Measurements from ENCODE around the gene MIER2.

The MIER2 gene

DNA sequence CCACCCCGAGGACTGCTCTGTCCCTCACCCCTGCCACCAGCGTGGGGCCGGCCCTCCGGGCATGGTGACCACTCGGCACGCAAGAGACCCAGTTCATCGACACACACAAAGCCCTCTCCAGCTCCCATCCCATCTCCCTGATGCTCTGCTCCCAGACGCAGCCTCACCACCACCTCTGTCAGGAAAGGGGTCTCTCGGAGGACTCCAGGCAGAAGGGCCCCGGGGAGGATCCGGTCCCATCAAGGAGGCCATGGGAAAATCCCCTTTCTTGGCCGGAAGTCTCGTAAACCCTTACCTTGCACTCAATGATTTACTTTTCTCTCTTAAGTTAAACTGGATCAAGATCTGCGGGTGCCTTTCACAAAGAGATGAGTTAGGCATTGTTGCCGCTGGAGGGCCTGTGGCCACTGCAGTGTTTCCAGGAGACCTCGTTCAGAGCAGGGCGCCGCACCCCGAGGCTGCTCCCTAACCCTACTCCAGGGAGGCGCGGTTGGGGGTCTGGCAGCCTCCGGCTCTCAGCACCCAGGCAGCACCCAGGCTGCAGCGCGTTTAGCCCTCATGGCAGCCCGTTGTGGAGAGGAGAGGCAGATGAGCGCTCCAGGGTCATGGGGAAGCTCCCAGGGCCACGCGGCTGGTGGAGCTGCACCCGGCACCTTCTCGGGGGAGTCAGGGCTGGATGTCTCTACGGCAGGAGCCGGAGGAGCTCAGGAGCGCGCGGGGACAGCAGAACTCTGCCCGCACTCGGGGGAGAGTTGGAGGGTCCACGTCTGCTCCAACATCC lies 33.4 kb upstream of the MIER2 start:
- H2AK5ac ChIP-seq (ENCODE audit: low read depth, low read length): no peak overlapping the region
- no peak overlapping the region for H2BK5ac ChIP-seq (ENCODE audit: low read length)
- H3K23ac ChIP-seq (ENCODE audit: low read depth, low read length, poor library complexity): no peak overlapping the region
- no peak overlapping the region for H3K4ac ChIP-seq (ENCODE audit: low read length)
- H3K4me1 ChIP-seq (ENCODE audit: control insufficient read depth in 2 of 2, insufficient read depth in 1 of 2, low read depth in 1 of 2, low read length in 2 of 2): peaks cover 0 to 2% of the 10 kb centered on the region in 2 donors
- H3K14ac ChIP-seq (ENCODE audit: low read length): no peak overlapping the region
- peaks cover 0 to 31% (median 0%) of the 10 kb centered on the region in 3 experiments for H3K27me3 ChIP-seq (ENCODE audit: control insufficient read depth in 3 of 3, insufficient read depth in 3 of 3, low read depth in 1 of 3, low read length in 3 of 3)
- H2BK15ac ChIP-seq (ENCODE audit: low read length): peak overlapping the region; percentile 2
- H3K36me3 ChIP-seq (replicated peaks in 1 of 2; ENCODE audit: control insufficient read depth in 2 of 2, insufficient read depth in 2 of 2, low read length in 2 of 2): no peaks in the 10 kb centered on the region
- H3K4me3 ChIP-seq (ENCODE audit: low read length in 2 of 2): no peak overlapping the region
- DNase-seq (ENCODE audit: low spot score): no peak
- H3K9me3 ChIP-seq (replicated peaks in 1 of 2; ENCODE audit: control insufficient read depth in 2 of 2, insufficient read depth in 1 of 2, low read depth in 1 of 2, low read length in 2 of 2): peaks cover 0 to 2% of the 10 kb centered on the region in 2 donors
- H4K8ac ChIP-seq (ENCODE audit: low read depth, low read length): no peak overlapping the region
- H3K4me2 ChIP-seq (ENCODE audit: insufficient read depth, low read length, poor library complexity, severe bottlenecking): no peak overlapping the region
- H3K27ac ChIP-seq (replicated peaks; ENCODE audit: low read length): no peak overlapping the region
- peak overlapping the region; percentile 38 for H3K18ac ChIP-seq (ENCODE audit: low read length)
- peak overlapping the region; percentile 58 for H2BK12ac ChIP-seq (ENCODE audit: low read length)
- no peak overlapping the region for H3K9ac ChIP-seq (ENCODE audit: low read depth, low read length, poor library complexity)
- H2BK120ac ChIP-seq (ENCODE audit: low read depth, low read length): no peak overlapping the region
- H4K91ac ChIP-seq (ENCODE audit: low read depth, low read length, poor library complexity): no peak overlapping the region
- H2AFZ ChIP-seq (ENCODE audit: low read length): no peak overlapping the region
- WGBS, 2 donors (ENCODE audit: extremely low coverage in 2 of 2, insufficient read length in 2 of 2, insufficient replicate concordance in 1 of 2): no CpG with 5 or more reads among the region's 38 CpGs
- H3K79me1 ChIP-seq (ENCODE audit: low read depth, low read length): no peaks in the 10 kb centered on the region

DNA sequence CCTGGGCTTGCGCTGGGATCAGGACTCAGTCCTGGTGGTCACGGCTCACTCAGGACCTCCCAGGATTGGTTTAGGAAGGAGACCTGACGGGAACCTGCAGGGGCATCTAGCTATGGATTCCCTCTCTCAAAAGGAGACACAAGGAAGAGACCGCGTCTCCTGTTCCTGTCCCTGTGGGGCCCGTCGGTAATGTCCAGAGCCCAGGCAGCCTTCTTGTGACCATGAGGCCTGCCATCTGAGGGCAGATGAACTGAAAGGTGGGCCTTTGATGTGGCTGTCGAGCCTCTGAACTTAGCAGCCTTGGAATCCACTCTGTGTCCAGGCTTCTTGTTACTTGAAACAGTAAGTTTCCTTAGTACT lies 31.5 kb upstream of the MIER2 start:
- Histone ChIP-seq H3K4me1 (ENCODE audit: control insufficient read depth in 2 of 2, insufficient read depth in 1 of 2, low read depth in 1 of 2, low read length in 2 of 2) (peaks cover 0 to 2% of the 10 kb centered on the region in 2 donors), H3K27me3 (ENCODE audit: control insufficient read depth in 3 of 3, insufficient read depth in 3 of 3, low read depth in 1 of 3, low read length in 3 of 3) (peaks cover 0 to 47% (median 0%) of the 10 kb centered on the region in 3 experiments), H4K8ac (ENCODE audit: low read depth, low read length) (no peak overlapping the region), H3K9me3 (replicated peaks in 1 of 2; ENCODE audit: control insufficient read depth in 2 of 2, insufficient read depth in 1 of 2, low read depth in 1 of 2, low read length in 2 of 2) (no peaks in the 10 kb centered on the region), H3K79me1 (ENCODE audit: low read depth, low read length) (no peaks in the 10 kb centered on the region), H3K27ac (replicated peaks; ENCODE audit: low read length) (no peak overlapping the region), H3K4ac (ENCODE audit: low read length) (peak overlapping the region; percentile 53), H3K4me3 (ENCODE audit: low read length in 2 of 2) (peak overlapping the region in 1 of 2 donors; percentile 5), H3K14ac (ENCODE audit: low read length) (peak overlapping the region; percentile 21), H3K18ac (ENCODE audit: low read length) (peak overlapping the region; percentile 76), H2AFZ (ENCODE audit: low read length) (no peak overlapping the region), H2BK15ac (ENCODE audit: low read length) (peak overlapping the region; percentile 75), H2BK12ac (ENCODE audit: low read length) (no peak overlapping the region), H2BK120ac (ENCODE audit: low read depth, low read length) (no peak overlapping the region), H3K4me2 (ENCODE audit: insufficient read depth, low read length, poor library complexity, severe bottlenecking) (no peak overlapping the region), H3K36me3 (replicated peaks in 1 of 2; ENCODE audit: control insufficient read depth in 2 of 2, insufficient read depth in 2 of 2, low read length in 2 of 2) (no peaks in the 10 kb centered on the region), H4K91ac (ENCODE audit: low read depth, low read length, poor library complexity) (no peak overlapping the region), H3K23ac (ENCODE audit: low read depth, low read length, poor library complexity) (no peak overlapping the region), H3K9ac (ENCODE audit: low read depth, low read length, poor library complexity) (no peak overlapping the region), H2BK5ac (ENCODE audit: low read length) (peak overlapping the region; percentile 22), H2AK5ac (ENCODE audit: low read depth, low read length) (peak overlapping the region; percentile 97)
- no peak for DNase-seq (ENCODE audit: low spot score)
- no CpG with 5 or more reads among the region's 8 CpGs for WGBS, 2 donors (ENCODE audit: extremely low coverage in 2 of 2, insufficient read length in 2 of 2, insufficient replicate concordance in 1 of 2)

DNA sequence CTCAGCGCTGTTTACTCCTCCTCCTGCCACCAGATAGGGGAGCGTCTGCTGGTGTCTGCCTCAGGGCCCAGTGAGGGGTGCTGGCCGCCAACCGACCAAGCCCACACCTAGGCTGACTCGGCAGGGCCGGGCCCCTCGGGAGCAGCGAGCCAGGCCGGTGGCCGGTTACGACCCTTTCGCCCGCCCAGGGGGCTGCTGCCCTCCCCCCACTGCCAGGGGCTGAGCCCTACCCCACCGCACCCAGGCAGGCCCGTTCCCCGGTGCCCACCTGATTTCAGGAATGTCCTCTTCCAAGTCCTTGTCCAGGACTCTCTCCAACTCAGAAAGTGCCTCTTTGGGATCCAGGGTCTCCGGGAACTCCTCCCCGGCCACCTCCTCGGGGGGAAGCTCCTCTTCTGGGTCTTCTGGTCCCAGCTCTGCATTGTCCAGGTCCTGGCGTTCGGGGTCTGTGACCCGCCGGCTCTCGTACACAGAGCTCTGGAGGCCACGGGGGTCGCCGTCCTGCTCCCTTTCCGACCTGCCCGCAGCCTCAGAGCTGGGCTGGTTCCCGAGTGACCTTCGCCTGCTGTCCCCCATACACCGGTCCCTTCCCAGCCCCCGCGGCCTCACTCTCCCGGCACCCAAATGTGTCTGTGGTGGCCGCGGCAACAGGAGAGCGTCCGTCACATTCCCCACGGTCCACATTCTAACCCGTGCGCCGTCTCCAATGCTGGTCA lies 31.0 kb upstream of the MIER2 start:
- H3K14ac ChIP-seq (ENCODE audit: low read length): peak overlapping the region; percentile 21
- H3K23ac ChIP-seq (ENCODE audit: low read depth, low read length, poor library complexity): no peak overlapping the region
- peaks cover 0 to 2% of the 10 kb centered on the region in 2 donors for H3K4me1 ChIP-seq (ENCODE audit: control insufficient read depth in 2 of 2, insufficient read depth in 1 of 2, low read depth in 1 of 2, low read length in 2 of 2)
- no peak for DNase-seq (ENCODE audit: low spot score)
- peak overlapping the region in 1 of 2 donors; percentile 5 for H3K4me3 ChIP-seq (ENCODE audit: low read length in 2 of 2)
- H2AK5ac ChIP-seq (ENCODE audit: low read depth, low read length): peak overlapping the region; percentile 97
- H2AFZ ChIP-seq (ENCODE audit: low read length): no peak overlapping the region
- H3K4ac ChIP-seq (ENCODE audit: low read length): peak overlapping the region; percentile 53
- H3K4me2 ChIP-seq (ENCODE audit: insufficient read depth, low read length, poor library complexity, severe bottlenecking): no peak overlapping the region
- WGBS, 2 donors (ENCODE audit: extremely low coverage in 2 of 2, insufficient read length in 2 of 2, insufficient replicate concordance in 1 of 2): no CpG with 5 or more reads among the region's 43 CpGs
- H2BK12ac ChIP-seq (ENCODE audit: low read length): no peak overlapping the region
- no peaks in the 10 kb centered on the region for H3K9me3 ChIP-seq (replicated peaks in 1 of 2; ENCODE audit: control insufficient read depth in 2 of 2, insufficient read depth in 1 of 2, low read depth in 1 of 2, low read length in 2 of 2)
- H3K79me1 ChIP-seq (ENCODE audit: low read depth, low read length): no peaks in the 10 kb centered on the region
- no peak overlapping the region for H2BK120ac ChIP-seq (ENCODE audit: low read depth, low read length)
- H3K27me3 ChIP-seq (ENCODE audit: control insufficient read depth in 3 of 3, insufficient read depth in 3 of 3, low read depth in 1 of 3, low read length in 3 of 3): peaks cover 0 to 47% (median 0%) of the 10 kb centered on the region in 3 experiments
- no peaks in the 10 kb centered on the region for H3K36me3 ChIP-seq (replicated peaks in 1 of 2; ENCODE audit: control insufficient read depth in 2 of 2, insufficient read depth in 2 of 2, low read length in 2 of 2)
- H3K18ac ChIP-seq (ENCODE audit: low read length): peak overlapping the region; percentile 76
- H3K27ac ChIP-seq (replicated peaks; ENCODE audit: low read length): no peak overlapping the region
- no peak overlapping the region for H3K9ac ChIP-seq (ENCODE audit: low read depth, low read length, poor library complexity)
- H4K8ac ChIP-seq (ENCODE audit: low read depth, low read length): no peak overlapping the region
- peak overlapping the region; percentile 75 for H2BK15ac ChIP-seq (ENCODE audit: low read length)
- H4K91ac ChIP-seq (ENCODE audit: low read depth, low read length, poor library complexity): no peak overlapping the region
- peak overlapping the region; percentile 22 for H2BK5ac ChIP-seq (ENCODE audit: low read length)

DNA sequence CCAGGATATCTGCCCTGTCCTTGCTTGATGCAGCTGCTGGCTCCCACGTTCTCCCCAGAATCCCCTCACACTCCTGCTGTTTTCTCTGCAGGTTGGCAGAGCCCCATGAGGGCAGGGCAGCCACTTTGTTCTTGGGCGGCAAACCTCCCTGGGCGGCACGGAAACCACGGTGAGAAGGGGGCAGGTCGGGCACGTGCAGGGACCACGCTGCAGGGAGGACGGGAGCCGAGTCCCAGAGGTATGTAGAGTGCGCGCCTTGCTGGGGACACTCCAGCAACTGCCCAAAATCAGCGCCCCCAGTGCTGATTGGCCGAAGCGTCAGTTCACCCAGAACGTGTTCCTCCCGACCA lies 30.3 kb upstream of the MIER2 start:
- WGBS, 2 donors (ENCODE audit: extremely low coverage in 2 of 2, insufficient read length in 2 of 2, insufficient replicate concordance in 1 of 2): no CpG with 5 or more reads among the region's 17 CpGs
- Histone ChIP-seq H2AFZ (ENCODE audit: low read length) (no peak overlapping the region), H4K91ac (ENCODE audit: low read depth, low read length, poor library complexity) (no peak overlapping the region), H3K27ac (replicated peaks; ENCODE audit: low read length) (no peak overlapping the region), H3K23ac (ENCODE audit: low read depth, low read length, poor library complexity) (peak overlapping the region; percentile 44), H3K27me3 (ENCODE audit: control insufficient read depth in 3 of 3, insufficient read depth in 3 of 3, low read depth in 1 of 3, low read length in 3 of 3) (peaks cover 0 to 47% (median 0%) of the 10 kb centered on the region in 3 experiments), H3K18ac (ENCODE audit: low read length) (no peak overlapping the region), H3K9me3 (replicated peaks in 1 of 2; ENCODE audit: control insufficient read depth in 2 of 2, insufficient read depth in 1 of 2, low read depth in 1 of 2, low read length in 2 of 2) (no peaks in the 10 kb centered on the region), H3K4me3 (ENCODE audit: low read length in 2 of 2) (no peak overlapping the region), H3K4me1 (ENCODE audit: control insufficient read depth in 2 of 2, insufficient read depth in 1 of 2, low read depth in 1 of 2, low read length in 2 of 2) (peaks cover 0 to 2% of the 10 kb centered on the region in 2 donors), H2BK12ac (ENCODE audit: low read length) (no peak overlapping the region), H2BK15ac (ENCODE audit: low read length) (peak overlapping the region; percentile 11), H3K4me2 (ENCODE audit: insufficient read depth, low read length, poor library complexity, severe bottlenecking) (no peak overlapping the region), H3K14ac (ENCODE audit: low read length) (no peak overlapping the region), H3K4ac (ENCODE audit: low read length) (no peak overlapping the region), H2BK120ac (ENCODE audit: low read depth, low read length) (no peak overlapping the region), H3K79me1 (ENCODE audit: low read depth, low read length) (no peaks in the 10 kb centered on the region), H4K8ac (ENCODE audit: low read depth, low read length) (no peak overlapping the region), H3K9ac (ENCODE audit: low read depth, low read length, poor library complexity) (no peak overlapping the region), H2AK5ac (ENCODE audit: low read depth, low read length) (no peak overlapping the region), H3K36me3 (replicated peaks in 1 of 2; ENCODE audit: control insufficient read depth in 2 of 2, insufficient read depth in 2 of 2, low read length in 2 of 2) (no peaks in the 10 kb centered on the region), H2BK5ac (ENCODE audit: low read length) (no peak overlapping the region)
- no peak for DNase-seq (ENCODE audit: low spot score)
